SK-N-SH (cell line): ENCODE results near the gene CLIP3.

Experiments used
- EP300 ChIP-seq, 2 experiments: IDR thresholded peaks; 2 replicates each; pipeline versions ENCODE4 v1.4.0 to v1.6.1; 2012; ENCODE audit warnings: borderline replicate concordance in 1 of 2, low read depth in 1 of 2, low read length in 1 of 2
- JUND ChIP-seq: IDR thresholded peaks from 2 replicates; pipeline ENCODE4 v1.4.0; 2012
- TF ChIP-seq, protein P1 (sequence below): fragments of 200-600 bp; sonication (generic); IDR thresholded peaks from 2 replicates; pipeline ENCODE4 v1.6.1; 2017; ENCODE audit warnings: antibody characterized with exemption, mild to moderate bottlenecking, moderate library complexity

GRCh38 chr19:36058481-36059179, 26.0 kb upstream of the CLIP3 start:
- TF ChIP-seq, protein P1, sequence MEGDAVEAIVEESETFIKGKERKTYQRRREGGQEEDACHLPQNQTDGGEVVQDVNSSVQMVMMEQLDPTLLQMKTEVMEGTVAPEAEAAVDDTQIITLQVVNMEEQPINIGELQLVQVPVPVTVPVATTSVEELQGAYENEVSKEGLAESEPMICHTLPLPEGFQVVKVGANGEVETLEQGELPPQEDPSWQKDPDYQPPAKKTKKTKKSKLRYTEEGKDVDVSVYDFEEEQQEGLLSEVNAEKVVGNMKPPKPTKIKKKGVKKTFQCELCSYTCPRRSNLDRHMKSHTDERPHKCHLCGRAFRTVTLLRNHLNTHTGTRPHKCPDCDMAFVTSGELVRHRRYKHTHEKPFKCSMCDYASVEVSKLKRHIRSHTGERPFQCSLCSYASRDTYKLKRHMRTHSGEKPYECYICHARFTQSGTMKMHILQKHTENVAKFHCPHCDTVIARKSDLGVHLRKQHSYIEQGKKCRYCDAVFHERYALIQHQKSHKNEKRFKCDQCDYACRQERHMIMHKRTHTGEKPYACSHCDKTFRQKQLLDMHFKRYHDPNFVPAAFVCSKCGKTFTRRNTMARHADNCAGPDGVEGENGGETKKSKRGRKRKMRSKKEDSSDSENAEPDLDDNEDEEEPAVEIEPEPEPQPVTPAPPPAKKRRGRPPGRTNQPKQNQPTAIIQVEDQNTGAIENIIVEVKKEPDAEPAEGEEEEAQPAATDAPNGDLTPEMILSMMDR, result no peak
- no peak for TF ChIP-seq EP300 (IDR thresholded peaks at IDR 0.05; ENCODE audit: borderline replicate concordance in 1 of 2, low read depth in 1 of 2, low read length in 1 of 2)
- no peak for TF ChIP-seq JUND
